Naive B cell (primary cell): ENCODE measurements around the gene ZNF808. TPM values are rescaled to one million over a fixed set of nuclear protein-coding genes. Genes with fewer than 3 reads are reported as not detected.
A peak's percentile ranks its signal among the peaks of the same experiment; 100 is the strongest.

Experiments
- ATAC-seq, 2 donors: fragments of 150-1000 bp; cut with Tn5 transposase; 2 replicates each; pipeline ENCODE4 v1.10.0; 2021; ENCODE audit warnings: low read depth in 2 of 2, mild to moderate bottlenecking in 2 of 2, moderate library complexity in 2 of 2
- DNase-seq: peaks from one replicate; pipeline ENCODE4 v3.0.0; 2022
- H3K27ac Mint-ChIP-seq, 6 donors: one replicate each; pipeline ENCODE4 v1.8.0; 2020 to 2022; ENCODE audit warnings: mild to moderate bottlenecking in 6 of 6, mixed read lengths in 6 of 6, moderate library complexity in 5 of 6, inconsistent platforms in 2 of 6
- H3K27me3 Mint-ChIP-seq, 3 donors: one replicate each; pipeline ENCODE4 v1.8.0; 2021 to 2022; ENCODE audit warnings: mixed read lengths in 3 of 3, mild to moderate bottlenecking in 1 of 3
- H3K36me3 Mint-ChIP-seq, 2 donors: one replicate each; pipeline ENCODE4 v1.8.0; 2020 to 2022; ENCODE audit warnings: mixed read lengths in 2 of 2, inconsistent platforms in 1 of 2, mild to moderate bottlenecking in 1 of 2
- H3K4me1 Mint-ChIP-seq, 3 donors: one replicate each; pipeline ENCODE4 v1.8.0; 2020 to 2022; ENCODE audit warnings: mixed read lengths in 3 of 3, inconsistent platforms in 1 of 3, mild to moderate bottlenecking in 1 of 3, moderate library complexity in 1 of 3
- H3K4me3 Mint-ChIP-seq, 8 donors: one replicate each; pipeline ENCODE4 v1.8.0; 2020 to 2022; ENCODE audit warnings: mild to moderate bottlenecking in 8 of 8, mixed read lengths in 8 of 8, moderate library complexity in 8 of 8, inconsistent platforms in 2 of 8
- H3K9me3 Mint-ChIP-seq, 7 donors: one replicate each; pipeline ENCODE4 v1.8.0; 2020 to 2022; ENCODE audit warnings: mixed read lengths in 7 of 7, mild to moderate bottlenecking in 5 of 7, inconsistent platforms in 2 of 7, moderate library complexity in 1 of 7
- polyA plus RNA-seq, 6 donors: library from polyadenylated mRNA; unstranded; fragments of 300-500 nt; fragmentation: Illumina TruSeq; gene quantifications; one replicate each; pipeline ENCODE4 v1.2.3, GENCODE V29; 2021; ENCODE audit warnings: low read depth in 6 of 6

ZNF808 gene
- polyA plus RNA-seq, 6 donors from 2014 or later = 8.8 to 20.2 (median 9.7) TPM; not detected in 1

DNA sequence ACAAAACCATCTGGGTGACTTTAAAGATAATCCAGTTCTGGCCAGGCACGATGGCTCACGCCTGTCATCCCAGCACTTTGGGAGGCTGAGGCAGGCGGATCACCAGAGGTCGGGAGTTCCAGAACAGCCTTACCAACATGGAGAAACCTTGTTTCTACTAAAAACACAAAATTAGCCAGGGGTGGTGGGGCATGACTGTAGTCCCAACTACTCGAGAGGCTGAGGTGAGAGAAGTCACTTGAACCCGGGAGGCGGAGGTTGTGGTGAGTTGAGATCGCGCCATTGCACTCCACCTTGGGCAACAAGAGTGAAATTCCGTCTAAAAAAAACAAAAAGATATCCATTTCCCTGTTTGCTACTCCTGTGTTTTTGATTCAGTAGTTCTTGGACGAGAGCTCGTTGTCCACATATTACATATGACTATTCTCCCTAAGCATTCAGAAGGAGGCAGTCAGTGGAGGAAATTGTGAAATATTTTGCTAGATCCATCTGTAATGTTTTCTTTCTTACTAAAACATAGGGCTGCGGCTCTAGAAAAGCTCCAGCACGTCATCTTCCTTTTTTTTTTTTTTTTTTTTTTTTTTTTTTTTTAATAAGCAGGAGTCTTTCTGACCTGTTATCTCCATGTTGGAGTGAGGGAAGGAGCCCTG, 76.2 kb downstream of the ZNF808 start:
- H3K4me1 Mint-ChIP-seq = peaks cover 25 to 43% (median 42%) of the 10 kb centered on the region in 3 donors
- H3K9me3 Mint-ChIP-seq = peaks cover 0 to 16% (median 2%) of the 10 kb centered on the region in 7 donors
- H3K36me3 Mint-ChIP-seq = peaks cover 4 to 14% of the 10 kb centered on the region in 2 donors
- H3K4me3 Mint-ChIP-seq = peak overlapping the region in 2 of 8 donors; percentile 54 to 91
- DNase-seq (no peak), ATAC-seq (no peak)
- no peaks in the 10 kb centered on the region for H3K27me3 Mint-ChIP-seq
- no peak overlapping the region for H3K27ac Mint-ChIP-seq

Other genes with a start within 250 kb of the ZNF808 start
- gene ZNF480, start 230.5 kb upstream of the ZNF808 start, polyA plus RNA-seq = 10 to 100 TPM; 10.1 to 42.2 (median 29.7) TPM
- gene ZNF610, start 191.4 kb upstream of the ZNF808 start, polyA plus RNA-seq = 10 to 100 TPM in 1 of 6 donors, 1 to 10 TPM in 5; 1.4 to 10.7 (median 3.3) TPM
- gene ZNF880, start 157.7 kb upstream of the ZNF808 start, polyA plus RNA-seq = 10 to 100 TPM; 45.2 to 74.7 (median 58.4) TPM
- 10 to 100 TPM; 11.5 to 17.0 (median 16.1) TPM for gene ZNF528, start 129.8 kb upstream of the ZNF808 start, polyA plus RNA-seq
- gene ZNF534, start 98.5 kb upstream of the ZNF808 start, polyA plus RNA-seq = under 1 TPM in 2 of 6 donors, not detected in 4; 0.62 to 0.77 TPM
- 10 to 100 TPM in 1 of 6 donors, 1 to 10 TPM in 5; 1.5 to 19.0 (median 6.1) TPM for gene ZNF578, start 74.1 kb upstream of the ZNF808 start, polyA plus RNA-seq
- 10 to 100 TPM; 16.5 to 31.2 (median 18.6) TPM for gene ZNF701, start 42.6 kb downstream of the ZNF808 start, polyA plus RNA-seq
- gene ZNF83, start 110.7 kb downstream of the ZNF808 start, polyA plus RNA-seq = 10 to 100 TPM in 5 of 6 donors, 1 to 10 TPM in 1; 6.7 to 31.5 (median 14.8) TPM
- gene ZNF611, start 207.4 kb downstream of the ZNF808 start, polyA plus RNA-seq = 10 to 100 TPM; 14.2 to 53.5 (median 35.9) TPM